MCF 10A (cell line): Measurements from ENCODE around the gene PLCB1. TPM values are rescaled to one million over a fixed set of nuclear protein-coding genes. Genes with fewer than 3 reads are reported as not detected.

Experiments
- BruUV-seq: library from RNA; stranded (reverse); fragments of 400-500 nt; replicated peaks from 2 replicates; lab custom pipeline; 2021; lab: Mats Ljungman, UMichigan
- CTCF ChIA-PET: fragments of 300-600 bp; sonication (Branson Sonifier 250); formaldehyde crosslinking; extraction: SDS; loops from one replicate; lab custom pipeline; 2021; ENCODE audit warnings: antibody characterized with exemption, inconsistent platforms; lab: Yijun Ruan, JAX
- POLR2A ChIA-PET: fragments of 300-600, 350-650 bp; sonication (Branson Sonifier 250); formaldehyde crosslinking; extraction: SDS; loops from one replicate; lab custom pipeline; 2020; ENCODE audit warnings: antibody characterized with exemption, inconsistent platforms; lab: Yijun Ruan, JAX
- DNase-seq: peaks from one replicate; pipeline ENCODE4 v3.0.0-alpha.2; 2018; ENCODE audit not compliant: unreplicated experiment
- H3K27ac Mint-ChIP-seq: one replicate; pipeline ENCODE4 v1.8.0; 2022; ENCODE audit warnings: mild to moderate bottlenecking, low read depth, mixed read lengths; ENCODE audit not compliant: unreplicated experiment
- H3K27me3 Mint-ChIP-seq: one replicate; pipeline ENCODE4 v1.8.0; 2022; ENCODE audit warnings: mixed read lengths; ENCODE audit not compliant: insufficient read depth, unreplicated experiment
- H3K36me3 Mint-ChIP-seq: one replicate; pipeline ENCODE4 v1.8.0; 2022; ENCODE audit warnings: mild to moderate bottlenecking, moderate library complexity, mixed read lengths; ENCODE audit not compliant: insufficient read depth, unreplicated experiment
- H3K4me1 Mint-ChIP-seq: one replicate; pipeline ENCODE4 v1.8.0; 2022; ENCODE audit warnings: mixed read lengths; ENCODE audit not compliant: insufficient read depth, unreplicated experiment
- H3K4me3 Mint-ChIP-seq: one replicate; pipeline ENCODE4 v1.8.0; 2022; ENCODE audit warnings: mild to moderate bottlenecking, moderate library complexity, mixed read lengths; ENCODE audit not compliant: unreplicated experiment
- H3K9me3 Mint-ChIP-seq: one replicate; pipeline ENCODE4 v1.8.0; 2022; ENCODE audit warnings: mixed read lengths; ENCODE audit not compliant: unreplicated experiment
- CTCF ChIP-seq: fragments of 200-600 bp; IDR thresholded peaks from one replicate; pipeline ENCODE4 v1.8.0; 2022; ENCODE audit warnings: antibody characterized with exemption, mild to moderate bottlenecking; ENCODE audit not compliant: unreplicated experiment
- intact Hi-C: fragments of 100-400 bp; cut with micrococcal nuclease; formaldehyde crosslinking; loops from 2 replicates; pipeline ENCODE4 v1.14.1; 2022
- total RNA-seq: library from RNA; stranded (reverse); gene quantifications from 2 replicates; pipeline ENCODE4 v1.2.3, GENCODE V29; 2022

PLCB1 gene
- total RNA-seq, 1 experiment from 2014 or later: 5.9 TPM

GRCh38 chr20:8331740-8332412 is 199.8 kb downstream of the PLCB1 start:
- peaks cover 16% of the 10 kb centered on the region for H3K4me1 Mint-ChIP-seq
- no peak for TF ChIP-seq CTCF
- intact Hi-C loops: no loop called here
- peak; percentile 86 for DNase-seq
- POLR2A ChIA-PET: no interaction called here
- no peaks in the 10 kb centered on the region for H3K36me3 Mint-ChIP-seq
- no peaks in the 10 kb centered on the region for H3K27me3 Mint-ChIP-seq
- H3K9me3 Mint-ChIP-seq: no peaks in the 10 kb centered on the region
- no TSS peak for BruUV-seq
- CTCF ChIA-PET: interaction anchor here (0.6 kb wide), 1 partner anchor 743 kb away, joined by 5 read pairs; no protein-coding TSS in a partner anchor
- no peak overlapping the region for H3K27ac Mint-ChIP-seq
- H3K4me3 Mint-ChIP-seq: no peak overlapping the region

- intact Hi-C loops: no loop called here
- Mint-ChIP-seq H3K4me1 (peaks cover 16% of the 10 kb centered on the region), H3K36me3 (no peaks in the 10 kb centered on the region), H3K27ac (no peak overlapping the region), H3K27me3 (no peaks in the 10 kb centered on the region), H3K9me3 (no peaks in the 10 kb centered on the region), H3K4me3 (no peak overlapping the region)
- CTCF ChIA-PET: interaction anchor here (0.6 to 2.1 kb wide), 2 partner anchors 31 to 387 kb away, joined by 3 to 7 read pairs; no protein-coding TSS in a partner anchor
- no peak for DNase-seq
- no TSS peak for BruUV-seq
- POLR2A ChIA-PET: interaction anchor here (1.1 kb wide), 1 partner anchor 9 kb away, joined by 3 read pairs; no protein-coding TSS in a partner anchor
- no peak for TF ChIP-seq CTCF
Measured at GRCh38 chr20:8334641-8335040, 202.6 kb downstream of the PLCB1 start.

- BruUV-seq: no TSS peak
Measured at GRCh38 chr20:8335059-8335458, 203.0 kb downstream of the PLCB1 start.

More at GRCh38 chr20:8335059-8335458, 203.0 kb downstream of the PLCB1 start:
- Mint-ChIP-seq H3K27ac (no peak overlapping the region), H3K4me1 (peaks cover 16% of the 10 kb centered on the region), H3K36me3 (no peaks in the 10 kb centered on the region), H3K4me3 (no peak overlapping the region), H3K9me3 (no peaks in the 10 kb centered on the region), H3K27me3 (no peaks in the 10 kb centered on the region)
- intact Hi-C loops: no loop called here
- ChIA-PET POLR2A (interaction anchor here (1.1 kb wide), 1 partner anchor 9 kb away, joined by 3 read pairs; no protein-coding TSS in a partner anchor), CTCF (interaction anchor here (0.6 to 1.2 kb wide), 3 partner anchors 26 to 400 kb away, joined by 3 to 4 read pairs (median 3); no protein-coding TSS in a partner anchor)
- no peak for TF ChIP-seq CTCF
- no peak for DNase-seq
